ENCODE data around the gene AP3B1. TPM values are rescaled to one million over a fixed set of nuclear protein-coding genes. Genes with fewer than 3 reads are reported as not detected.
"Not testable (repeated sequence)": the region's sequence is repeated elsewhere in the genome, so short reads cannot be mapped to it uniquely, and the experiment has no call there.

Gene AP3B1
- total RNA-seq, 1 experiment from 2014 or later, result 47.5 TPM

DNA sequence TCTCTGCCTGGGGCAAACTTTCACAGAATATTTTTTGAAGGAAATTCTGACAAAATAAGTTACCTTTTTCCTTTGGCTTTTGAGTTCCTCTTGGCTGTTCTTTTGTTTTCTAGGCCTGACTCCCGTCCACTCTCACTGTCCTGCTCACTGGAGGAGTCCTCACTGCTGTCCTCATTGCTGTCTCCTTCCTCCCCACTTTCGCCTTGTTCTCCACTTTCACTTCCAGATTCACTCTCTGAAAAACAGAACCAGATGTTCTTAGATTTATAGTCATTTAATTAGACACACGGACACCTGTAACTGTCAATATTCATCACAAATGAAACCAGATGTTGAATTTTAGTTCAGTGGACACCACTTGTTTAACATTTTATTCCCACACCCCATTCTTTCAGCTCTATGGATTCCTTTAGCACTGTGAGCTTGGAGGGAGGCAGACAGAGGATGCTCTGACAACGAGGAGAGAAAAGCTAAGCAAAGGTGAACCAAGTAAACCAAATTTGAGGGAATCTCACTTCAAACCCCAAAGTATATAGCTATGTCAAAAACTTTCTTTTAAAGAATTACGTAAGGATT, 180.7 kb downstream of the AP3B1 start:
- in situ Hi-C loops (cut with HindIII; ENCODE audit: low pct_unique_long_range_greater_than_20kb, low sequenced_read_pairs), result no loop called here
- no peak for DNase-seq (ENCODE audit: low read depth)

DNA sequence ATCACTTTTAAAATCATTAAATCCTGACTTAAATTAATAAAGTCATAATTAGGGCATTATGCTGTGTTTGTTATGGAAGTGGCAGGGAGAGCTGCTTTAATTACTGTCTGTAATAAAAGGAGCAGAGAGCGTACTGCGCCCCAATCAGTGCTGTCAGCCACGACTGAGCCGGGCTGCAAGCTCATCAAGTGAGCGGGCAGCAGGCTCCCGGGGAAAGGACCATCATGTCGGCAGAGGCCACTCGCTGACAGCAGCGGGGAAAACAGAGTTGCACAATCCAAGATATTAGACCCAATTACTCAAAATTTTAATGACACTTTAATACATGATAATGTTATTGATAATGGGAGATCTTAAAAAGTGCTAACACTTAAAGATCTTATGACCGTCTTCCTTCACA, 181.6 kb downstream of the AP3B1 start:
- in situ Hi-C loops (cut with HindIII; ENCODE audit: low pct_unique_long_range_greater_than_20kb, low sequenced_read_pairs), result no loop called here
- DNase-seq (ENCODE audit: low read depth), result no peak

DNA sequence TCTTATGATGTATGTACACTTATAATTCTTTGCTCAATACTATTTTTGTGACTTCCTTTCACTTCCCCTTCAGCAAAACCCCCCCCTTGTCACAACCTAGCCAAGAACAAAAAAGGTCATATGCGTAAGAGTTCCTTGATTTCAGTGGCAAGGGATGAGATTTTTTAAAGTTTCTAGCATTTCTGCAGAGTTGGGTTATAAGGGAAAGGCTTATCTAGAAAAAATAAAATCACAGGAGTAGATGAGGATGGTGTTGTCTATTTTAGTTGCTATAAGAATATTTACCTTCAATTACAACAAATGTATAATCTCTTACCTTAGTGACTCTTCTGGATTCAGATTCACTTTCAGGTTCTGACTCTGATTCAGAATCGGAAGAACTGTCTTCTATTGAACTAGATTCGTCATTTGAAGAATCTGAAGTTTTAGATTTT, 184.6 kb downstream of the AP3B1 start:
- no peak for DNase-seq (ENCODE audit: low read depth)
- in situ Hi-C loops (cut with HindIII; ENCODE audit: low pct_unique_long_range_greater_than_20kb, low sequenced_read_pairs), result no loop called here

DNA sequence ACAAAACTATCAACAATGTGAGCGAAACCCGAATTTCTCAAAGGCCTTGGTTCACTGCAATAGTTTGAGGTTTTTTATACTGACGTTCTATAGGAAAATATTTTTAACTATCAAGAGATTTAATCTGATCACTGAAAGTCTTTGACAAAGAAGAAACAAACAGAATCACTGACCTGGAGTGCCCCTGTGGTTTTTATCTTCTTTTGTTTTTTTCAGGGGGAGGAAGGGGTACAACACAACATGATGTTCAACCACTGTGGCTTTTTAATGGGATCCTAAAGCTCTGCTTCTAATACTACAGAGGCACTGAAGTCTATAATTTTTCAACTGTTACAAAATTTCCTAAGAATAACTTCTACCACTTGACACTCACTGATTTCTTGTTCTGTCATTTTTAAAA, 185.9 kb downstream of the AP3B1 start:
- in situ Hi-C loops (cut with HindIII; ENCODE audit: low pct_unique_long_range_greater_than_20kb, low sequenced_read_pairs), result no loop called here

DNA sequence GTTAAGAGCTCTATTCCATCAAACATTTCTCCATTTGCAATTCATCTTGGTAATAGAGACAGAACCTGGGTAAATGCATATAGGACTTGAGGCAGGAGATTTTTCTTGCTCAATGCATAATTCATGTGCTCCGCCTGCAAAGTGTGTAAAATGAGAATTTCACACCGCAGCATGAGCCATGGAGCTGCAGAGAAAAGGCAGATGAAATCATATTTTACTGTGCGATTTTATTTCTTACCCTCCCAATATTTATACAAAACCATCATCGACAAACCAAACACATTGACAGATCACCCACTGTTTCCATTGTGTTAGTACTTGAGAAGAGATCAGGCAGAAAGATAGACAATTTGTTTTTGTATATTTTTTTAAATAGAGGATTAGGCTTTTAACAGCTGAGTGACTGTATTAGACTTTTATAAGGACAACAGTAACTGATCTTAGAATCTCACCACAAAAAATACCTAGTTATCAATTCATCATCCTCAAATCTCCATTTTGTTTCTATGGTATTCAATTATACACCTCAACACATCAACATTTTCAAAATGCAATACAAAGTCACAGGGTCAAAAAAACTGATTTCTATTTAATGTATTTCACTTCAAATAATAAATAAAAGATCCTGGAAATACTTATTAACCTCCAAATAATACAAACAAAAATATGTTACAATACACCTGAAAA, 191.1 kb downstream of the AP3B1 start:
- in situ Hi-C loops (cut with HindIII; ENCODE audit: low pct_unique_long_range_greater_than_20kb, low sequenced_read_pairs), result no loop called here
- no peak for DNase-seq (ENCODE audit: low read depth)

More for the DNA sequence above, 185.9 kb downstream of the AP3B1 start:
- no peak for DNase-seq (ENCODE audit: low read depth)

DNA sequence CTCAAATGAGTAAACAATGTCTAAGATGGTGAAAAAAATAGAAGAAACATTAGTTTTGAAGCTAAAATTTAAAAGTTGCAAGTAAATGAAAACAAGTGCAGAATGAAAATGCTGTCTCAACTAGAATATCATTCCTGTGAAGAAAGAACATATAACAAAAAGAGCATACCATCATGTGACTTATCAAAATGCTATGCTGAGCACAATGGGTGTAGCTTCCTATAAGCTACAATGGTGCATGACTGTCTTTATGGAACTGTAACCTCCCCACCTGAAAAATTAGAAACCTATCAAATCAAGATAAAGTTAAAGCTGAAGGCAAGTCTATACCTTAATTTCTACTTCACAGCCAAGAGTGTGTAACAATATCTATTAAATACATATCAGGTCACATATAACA, 192.0 kb downstream of the AP3B1 start:
- DNase-seq (ENCODE audit: low read depth), result no peak
- in situ Hi-C loops (cut with HindIII; ENCODE audit: low pct_unique_long_range_greater_than_20kb, low sequenced_read_pairs), result no loop called here

DNA sequence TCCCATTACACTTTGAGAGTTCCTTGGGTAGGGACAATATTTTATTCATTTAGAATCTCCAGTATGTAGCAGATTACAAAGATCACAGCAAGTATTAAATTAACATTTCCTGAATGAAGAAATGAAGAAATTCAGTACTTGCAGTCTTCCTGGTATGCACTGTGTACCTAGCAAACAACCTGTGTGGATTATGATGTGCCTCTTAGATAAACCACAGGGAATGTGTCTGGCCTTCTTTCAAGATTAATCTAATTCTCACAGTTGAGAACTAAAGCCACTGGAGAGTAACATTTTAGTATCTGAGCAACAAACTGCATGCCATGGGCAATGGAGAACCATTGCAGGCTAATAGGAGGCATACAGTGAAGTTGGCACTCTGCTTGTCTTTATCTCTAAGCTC, 199.4 kb downstream of the AP3B1 start:
- in situ Hi-C loops (cut with HindIII; ENCODE audit: low pct_unique_long_range_greater_than_20kb, low sequenced_read_pairs), result no loop called here
- no peak for DNase-seq (ENCODE audit: low read depth)

DNA sequence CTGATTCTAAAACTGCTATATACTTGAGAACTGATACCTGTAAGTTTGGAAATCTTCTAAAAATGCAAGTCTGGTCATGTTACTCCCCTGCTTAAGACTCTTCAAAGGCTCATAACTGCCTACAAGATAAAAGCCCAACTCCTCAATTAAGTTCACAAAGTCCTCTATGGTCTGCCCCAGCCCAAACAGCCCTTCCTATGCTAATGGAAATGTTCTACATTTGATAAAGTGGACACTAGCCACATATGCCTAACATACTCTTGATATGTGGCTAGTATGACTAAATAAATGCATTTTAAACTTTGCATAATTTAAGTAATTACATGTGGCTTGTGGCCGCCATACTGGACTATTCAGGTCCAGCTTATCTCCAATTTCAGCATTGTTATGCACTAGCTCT, 204.5 kb downstream of the AP3B1 start:
- no peak for DNase-seq (ENCODE audit: low read depth)
- in situ Hi-C loops (cut with HindIII; ENCODE audit: low pct_unique_long_range_greater_than_20kb, low sequenced_read_pairs), result no loop called here

DNA sequence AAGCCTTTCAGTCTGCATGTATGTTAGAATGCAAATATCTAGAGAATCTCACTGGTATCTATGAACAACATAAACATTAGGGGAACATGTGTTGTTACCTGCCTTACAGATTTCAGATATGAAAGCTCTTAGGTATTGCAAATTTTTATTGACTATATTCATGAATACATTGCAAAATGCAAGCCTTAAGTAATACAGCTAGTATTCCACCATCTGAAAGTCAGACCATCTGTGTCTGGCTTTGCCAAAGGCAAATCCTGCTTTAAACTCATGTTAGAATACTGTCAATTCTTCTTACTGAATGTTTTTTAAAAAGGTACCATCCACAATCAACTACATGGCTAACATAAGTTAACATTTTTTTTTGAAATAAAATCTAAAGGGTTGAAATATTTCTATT, 215.6 kb downstream of the AP3B1 start:
- DNase-seq (ENCODE audit: low read depth), result no peak
- in situ Hi-C loops (cut with HindIII; ENCODE audit: low pct_unique_long_range_greater_than_20kb, low sequenced_read_pairs), result no loop called here

DNA sequence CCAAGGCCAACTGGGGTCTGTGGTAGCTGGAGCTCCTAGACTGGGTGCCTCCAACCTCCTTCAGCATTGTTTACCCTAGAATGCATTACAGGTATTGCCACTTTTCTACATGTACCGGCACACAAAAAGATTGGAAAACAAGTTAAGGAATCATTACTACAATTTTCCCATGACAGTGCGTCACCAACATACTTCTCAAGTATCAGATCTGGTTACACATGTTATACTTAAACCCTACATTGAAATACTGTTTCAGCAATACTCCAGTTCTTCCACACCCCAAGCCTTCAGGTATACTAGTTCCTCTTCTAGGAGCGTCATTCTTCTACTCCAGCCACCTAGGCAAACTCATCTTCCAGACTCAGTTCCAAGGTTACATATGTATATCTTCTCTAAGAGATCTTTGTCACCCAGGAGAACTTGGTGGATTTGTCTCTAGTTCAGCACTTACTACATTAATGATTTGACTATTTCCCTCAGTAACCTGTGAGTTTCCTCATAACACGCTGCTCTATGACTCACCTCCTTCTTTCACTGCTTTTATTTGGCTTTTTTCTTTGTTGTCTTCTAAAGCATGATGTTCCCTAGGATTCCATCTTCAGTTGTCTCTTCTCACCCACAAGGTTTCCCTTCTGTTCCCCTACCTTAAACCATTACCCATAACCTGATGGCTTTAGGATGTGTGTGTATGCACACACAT, 217.0 kb downstream of the AP3B1 start:
- in situ Hi-C loops (cut with HindIII; ENCODE audit: low pct_unique_long_range_greater_than_20kb, low sequenced_read_pairs), result no loop called here
- peak; percentile 20 for DNase-seq (ENCODE audit: low read depth)

DNA sequence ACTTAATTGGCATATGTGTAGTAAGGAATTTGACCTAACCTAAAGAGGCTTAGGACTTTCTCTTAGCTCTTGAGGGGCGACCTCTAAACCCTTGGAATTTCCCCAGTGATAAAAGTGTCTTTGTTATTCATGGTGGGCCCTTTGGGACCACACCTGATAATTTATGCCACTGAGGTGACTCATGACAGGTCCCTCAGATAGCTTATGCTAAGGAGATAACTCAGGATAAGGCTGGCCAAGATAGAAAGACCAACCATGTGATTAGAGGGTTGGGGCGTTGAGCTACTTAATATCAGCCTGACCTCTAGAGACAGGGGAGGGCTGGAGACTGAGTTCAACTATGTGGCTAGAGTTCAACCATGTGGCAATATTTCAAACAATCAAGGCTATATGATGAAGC, 218.1 kb downstream of the AP3B1 start:
- peak; percentile 40 for DNase-seq (ENCODE audit: low read depth)
- in situ Hi-C loops (cut with HindIII; ENCODE audit: low pct_unique_long_range_greater_than_20kb, low sequenced_read_pairs), result no loop called here

DNA sequence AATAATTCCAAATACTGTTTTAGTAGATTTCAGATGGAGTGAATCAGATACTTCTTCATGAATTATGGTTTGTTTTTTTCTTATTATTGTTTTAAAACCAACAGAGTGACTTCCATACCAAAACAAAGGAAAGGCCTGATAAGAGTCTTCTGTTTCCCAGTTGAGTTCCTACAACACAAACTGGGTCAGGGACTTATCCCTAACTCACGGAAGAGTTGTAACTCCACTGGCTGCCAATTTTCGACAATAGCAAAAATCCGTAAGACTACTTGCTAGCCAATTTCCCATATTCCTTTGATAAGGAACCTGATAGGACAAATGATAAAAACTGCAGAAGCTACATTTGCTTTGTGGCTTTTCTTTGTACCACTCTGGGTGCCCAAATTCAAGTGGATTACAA, 219.2 kb downstream of the AP3B1 start:
- DNase-seq (ENCODE audit: low read depth), result no peak
- in situ Hi-C loops (cut with HindIII; ENCODE audit: low pct_unique_long_range_greater_than_20kb, low sequenced_read_pairs), result no loop called here

DNA sequence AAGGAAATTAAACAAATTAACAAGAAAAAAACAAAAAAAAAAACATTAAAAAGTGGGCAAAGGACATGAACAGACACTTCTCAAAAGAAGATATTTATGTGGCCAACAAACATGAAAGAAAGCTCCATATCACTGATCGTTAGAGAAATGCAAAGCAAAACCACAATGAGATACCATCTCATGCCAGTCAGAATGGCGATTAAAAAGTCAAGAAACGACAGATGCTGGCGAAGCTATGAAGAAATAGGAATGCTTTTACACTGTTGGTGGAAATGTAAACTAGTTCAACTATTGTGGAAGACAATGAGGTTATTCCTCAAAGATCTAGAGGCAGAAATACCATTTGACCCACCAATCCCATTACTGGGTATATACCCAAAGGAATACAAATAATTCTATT, 223.8 kb downstream of the AP3B1 start:
- DNase-seq (ENCODE audit: low read depth); in situ Hi-C loops (cut with HindIII; ENCODE audit: low pct_unique_long_range_greater_than_20kb, low sequenced_read_pairs): not testable (repeated sequence)

DNA sequence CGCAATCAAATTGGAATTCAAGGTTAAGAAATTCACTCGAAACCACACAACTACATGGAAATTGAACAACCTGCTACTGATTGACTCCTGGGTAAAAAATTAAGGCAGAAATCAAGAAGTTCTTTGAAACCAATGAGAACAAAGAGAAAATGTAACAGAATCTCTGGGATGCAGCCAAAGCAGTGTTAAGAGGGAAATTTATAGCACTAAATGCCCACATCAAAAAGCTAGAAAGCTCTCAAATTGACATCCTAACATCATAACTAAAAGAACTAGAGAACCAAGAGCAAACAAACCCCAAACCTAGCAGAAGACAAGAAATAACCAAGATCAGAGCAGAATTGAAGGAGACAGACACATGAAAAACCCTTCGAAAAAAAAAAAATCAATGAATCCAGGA, 226.9 kb downstream of the AP3B1 start:
- DNase-seq (ENCODE audit: low read depth); in situ Hi-C loops (cut with HindIII; ENCODE audit: low pct_unique_long_range_greater_than_20kb, low sequenced_read_pairs): not testable (repeated sequence)

DNA sequence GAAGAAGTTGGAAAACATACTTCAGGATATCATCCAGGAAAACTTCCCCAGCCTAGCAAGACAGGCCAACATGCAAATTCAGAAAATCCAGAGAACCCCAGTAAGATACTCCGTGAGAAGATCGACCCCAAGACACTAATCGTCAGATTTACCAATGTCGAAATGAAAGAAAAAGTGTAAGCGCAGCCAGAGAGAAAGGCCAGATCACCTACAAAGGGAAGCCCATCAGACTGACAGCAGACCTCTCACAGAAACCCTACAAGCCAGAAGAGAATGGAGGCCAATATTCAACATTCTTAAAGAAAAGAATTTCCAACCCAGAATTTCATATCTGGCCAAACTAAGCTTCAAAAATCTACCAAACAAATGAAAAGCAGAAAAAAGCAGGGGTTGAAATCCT, 227.8 kb downstream of the AP3B1 start:
- DNase-seq (ENCODE audit: low read depth); in situ Hi-C loops (cut with HindIII; ENCODE audit: low pct_unique_long_range_greater_than_20kb, low sequenced_read_pairs): not testable (repeated sequence)

DNA sequence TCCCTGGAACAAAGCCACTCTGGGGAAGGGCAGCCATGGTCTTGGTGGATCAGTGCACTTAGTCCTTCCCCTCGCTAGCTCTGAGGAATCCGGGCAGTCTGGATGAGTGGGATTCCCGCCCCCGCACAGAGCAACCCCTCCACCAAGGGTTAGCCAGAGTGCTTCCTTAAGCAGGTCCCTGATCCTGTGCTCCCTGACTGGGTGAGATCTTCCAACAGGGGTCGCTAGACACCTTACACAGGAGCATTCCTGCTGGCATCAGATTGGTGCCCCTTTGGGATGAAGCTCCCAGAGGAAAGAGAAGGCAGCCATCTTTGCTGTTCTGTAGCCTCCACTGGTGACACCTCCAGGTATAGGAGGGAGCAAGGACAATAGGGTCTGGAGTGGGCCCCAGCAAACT, 228.8 kb downstream of the AP3B1 start:
- DNase-seq (ENCODE audit: low read depth), result no peak
- in situ Hi-C loops (cut with HindIII; ENCODE audit: low pct_unique_long_range_greater_than_20kb, low sequenced_read_pairs), result no loop called here

DNA sequence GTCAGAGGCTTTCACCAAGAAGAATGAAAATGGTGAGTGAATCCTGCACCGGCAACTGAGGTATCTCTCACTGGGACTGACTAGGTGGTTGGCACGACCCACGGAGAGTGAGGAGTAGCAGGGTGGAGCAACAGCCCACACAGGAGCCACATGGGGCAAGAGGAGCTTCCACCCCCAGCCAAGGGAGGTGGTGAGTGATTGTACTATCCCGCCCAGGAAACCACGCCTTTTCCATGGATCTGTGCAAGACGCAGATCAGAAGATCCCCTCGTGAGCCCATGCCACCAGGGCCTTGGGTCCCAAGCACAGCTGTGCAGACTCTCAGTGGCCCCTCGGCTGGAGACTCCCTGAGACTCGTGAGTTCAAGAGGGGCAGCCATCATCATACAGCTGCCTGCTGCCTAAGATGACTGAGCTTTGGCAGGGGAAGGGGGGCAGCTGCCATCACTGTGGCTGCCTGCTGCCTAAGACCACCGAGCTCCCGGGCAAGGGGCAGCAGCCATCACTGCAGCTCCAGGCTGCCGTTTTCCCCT, 229.5 kb downstream of the AP3B1 start:
- in situ Hi-C loops (cut with HindIII; ENCODE audit: low pct_unique_long_range_greater_than_20kb, low sequenced_read_pairs), result no loop called here
- no peak for DNase-seq (ENCODE audit: low read depth)

DNA sequence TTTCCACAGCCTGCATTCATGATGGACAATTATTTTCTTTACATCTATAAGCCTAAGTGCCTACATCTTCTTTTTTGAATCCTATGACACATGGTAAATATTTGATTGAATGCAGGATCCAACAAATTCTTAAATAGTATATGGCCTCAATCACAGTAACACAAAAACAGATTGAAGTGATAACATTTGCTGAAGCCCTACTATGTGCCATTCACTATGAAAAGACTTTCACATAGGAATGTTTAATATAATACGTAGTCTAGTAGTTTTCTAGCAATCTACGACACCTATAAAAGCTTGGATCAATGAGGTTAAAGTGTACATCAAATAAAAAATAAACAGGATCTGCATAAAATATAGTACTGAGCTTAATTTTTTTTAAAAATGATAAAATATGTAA, 231.0 kb downstream of the AP3B1 start:
- DNase-seq (ENCODE audit: low read depth), result no peak
- in situ Hi-C loops (cut with HindIII; ENCODE audit: low pct_unique_long_range_greater_than_20kb, low sequenced_read_pairs), result no loop called here

DNA sequence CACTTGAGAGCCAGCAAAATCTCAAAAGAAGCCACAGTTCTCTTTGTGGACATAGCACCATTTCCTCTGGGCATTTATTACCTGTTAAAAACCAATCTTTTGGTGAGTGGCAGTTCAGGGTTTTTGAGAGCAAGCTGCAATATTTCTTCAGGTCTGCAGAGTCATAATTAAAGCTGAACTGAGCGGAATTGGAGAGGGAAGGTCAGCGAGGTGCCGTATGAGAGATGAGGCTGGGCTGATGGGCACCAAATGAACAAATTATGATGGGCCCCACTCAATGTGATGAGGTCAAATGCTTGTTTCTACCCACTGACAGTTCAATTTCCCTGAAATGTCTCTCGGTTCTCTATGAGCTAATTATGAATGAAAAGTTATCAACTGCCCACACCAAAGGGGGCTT, 231.9 kb downstream of the AP3B1 start:
- DNase-seq (ENCODE audit: low read depth), result no peak
- in situ Hi-C loops (cut with HindIII; ENCODE audit: low pct_unique_long_range_greater_than_20kb, low sequenced_read_pairs), result no loop called here

Measured in Caki2 (cell line).